Tibial nerve (tissue), 4 donors: Measurements from ENCODE around the gene NFE2L1.

ENCODE experiments used
- CTCF ChIP-seq, 5 experiments: fragments of 200-600 bp in 3 of 5; fragments of 450-650 bp in 2 of 5; sonication (generic) in 3 of 5; IDR thresholded peaks; one replicate each; pipeline ENCODE4 v1.5.1; 2016 to 2019; ENCODE audit warnings: antibody characterized with exemption in 5 of 5, mild to moderate bottlenecking in 3 of 5, moderate library complexity in 2 of 5
- EP300 ChIP-seq, 2 donors: sonication (generic); formaldehyde crosslinking; IDR thresholded peaks; one replicate each; pipeline ENCODE4 v1.6.1; 2017; ENCODE audit warnings: antibody characterized with exemption in 2 of 2, mild to moderate bottlenecking in 1 of 2
- POLR2A ChIP-seq, 2 donors: fragments of 450-650 bp; IDR thresholded peaks; one replicate each; pipeline ENCODE4 v1.6.1; 2017; ENCODE audit warnings: antibody characterized with exemption in 2 of 2, mild to moderate bottlenecking in 2 of 2, moderate library complexity in 2 of 2

- no peak for TF ChIP-seq CTCF (IDR thresholded peaks at IDR 0.05)
- no peak for TF ChIP-seq POLR2A (IDR thresholded peaks at IDR 0.05)
- TF ChIP-seq EP300 (IDR thresholded peaks at IDR 0.05), result no peak
Observed at GRCh38 chr17:48004983-48005382, 43.2 kb upstream of the NFE2L1 start.
